Measurements from ENCODE around the gene FRS2. TPM values are rescaled to one million over a fixed set of nuclear protein-coding genes. Genes with fewer than 3 reads are reported as not detected.

Gene FRS2
- total RNA-seq, 1 donor from 2014 or later = 37.7 TPM

DNA sequence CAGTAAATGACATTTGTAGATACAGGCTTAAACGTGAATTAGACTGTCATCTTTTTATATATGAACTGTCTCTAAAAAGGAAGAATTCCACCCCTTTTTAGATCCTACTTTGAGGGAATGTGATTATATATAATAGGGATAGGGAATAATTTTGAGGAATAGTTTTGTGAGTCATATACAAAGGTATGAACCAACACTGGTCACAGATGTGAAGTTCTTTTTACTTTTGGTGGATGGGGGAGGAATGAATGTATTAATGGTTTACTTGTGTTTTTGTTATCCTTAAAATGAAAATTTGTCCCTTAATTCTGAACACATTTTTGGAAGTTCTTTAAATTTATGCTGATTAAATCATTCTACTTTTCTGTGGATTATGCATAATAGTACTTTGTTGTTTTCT is 30.4 kb downstream of the FRS2 start:
- peaks cover 0 to 18% of the 10 kb centered on the region in 2 donors for H3K4me1 ChIP-seq
- TF ChIP-seq, protein P1, sequence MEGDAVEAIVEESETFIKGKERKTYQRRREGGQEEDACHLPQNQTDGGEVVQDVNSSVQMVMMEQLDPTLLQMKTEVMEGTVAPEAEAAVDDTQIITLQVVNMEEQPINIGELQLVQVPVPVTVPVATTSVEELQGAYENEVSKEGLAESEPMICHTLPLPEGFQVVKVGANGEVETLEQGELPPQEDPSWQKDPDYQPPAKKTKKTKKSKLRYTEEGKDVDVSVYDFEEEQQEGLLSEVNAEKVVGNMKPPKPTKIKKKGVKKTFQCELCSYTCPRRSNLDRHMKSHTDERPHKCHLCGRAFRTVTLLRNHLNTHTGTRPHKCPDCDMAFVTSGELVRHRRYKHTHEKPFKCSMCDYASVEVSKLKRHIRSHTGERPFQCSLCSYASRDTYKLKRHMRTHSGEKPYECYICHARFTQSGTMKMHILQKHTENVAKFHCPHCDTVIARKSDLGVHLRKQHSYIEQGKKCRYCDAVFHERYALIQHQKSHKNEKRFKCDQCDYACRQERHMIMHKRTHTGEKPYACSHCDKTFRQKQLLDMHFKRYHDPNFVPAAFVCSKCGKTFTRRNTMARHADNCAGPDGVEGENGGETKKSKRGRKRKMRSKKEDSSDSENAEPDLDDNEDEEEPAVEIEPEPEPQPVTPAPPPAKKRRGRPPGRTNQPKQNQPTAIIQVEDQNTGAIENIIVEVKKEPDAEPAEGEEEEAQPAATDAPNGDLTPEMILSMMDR (IDR thresholded peaks at IDR 0.05) = no peak
- no peaks in the 10 kb centered on the region for H3K9me3 ChIP-seq
- DNase-seq (ENCODE audit: low spot score in 2 of 2) = no peak
- H3K4me3 ChIP-seq = no peak overlapping the region
- H3K36me3 ChIP-seq = no peaks in the 10 kb centered on the region
- H3K27me3 ChIP-seq = no peaks in the 10 kb centered on the region
- intact Hi-C loops (cut with DNase I) = no loop called here
- H3K27ac ChIP-seq = no peak overlapping the region

DNA sequence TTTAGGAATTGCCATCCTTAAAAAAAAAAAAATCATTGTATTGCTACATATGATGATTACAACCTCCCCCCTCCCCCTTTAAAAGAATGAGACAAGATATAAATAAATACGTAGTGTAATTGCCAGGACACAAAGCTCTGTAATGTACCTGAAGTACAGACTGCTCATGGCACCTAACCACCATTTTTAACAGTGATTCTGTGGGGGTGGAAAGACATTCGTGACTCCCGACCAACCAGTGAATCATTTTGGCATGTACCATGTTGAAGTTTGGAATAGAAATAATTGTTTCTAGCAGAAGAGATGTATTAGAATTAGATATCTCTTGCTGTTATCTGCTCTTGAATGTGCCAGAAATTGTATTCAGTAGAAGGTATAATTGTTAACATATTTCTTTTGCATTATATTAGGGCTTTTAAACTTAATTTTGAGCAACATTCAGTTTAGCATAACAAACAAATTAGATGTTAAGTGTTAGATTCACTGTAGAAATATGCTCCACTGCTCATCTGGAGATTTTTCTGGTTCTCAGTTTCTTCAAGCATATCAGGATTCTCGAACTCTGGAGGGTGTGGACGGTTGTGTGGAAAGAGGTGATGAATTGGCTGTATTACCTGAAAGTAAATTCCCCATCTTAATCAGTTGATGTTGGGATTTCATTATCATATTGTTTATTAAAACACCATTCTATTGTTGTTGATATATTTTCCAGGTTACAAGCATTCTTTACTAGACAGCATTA is 31.1 kb downstream of the FRS2 start:
- Histone ChIP-seq H3K4me3 (no peak overlapping the region), H3K9me3 (no peaks in the 10 kb centered on the region), H3K27me3 (no peaks in the 10 kb centered on the region), H3K27ac (no peak overlapping the region), H3K4me1 (peaks cover 0 to 19% of the 10 kb centered on the region in 2 donors), H3K36me3 (no peaks in the 10 kb centered on the region)
- TF ChIP-seq, protein P1 (IDR thresholded peaks at IDR 0.05) = no peak
- intact Hi-C loops (cut with DNase I) = no loop called here
- DNase-seq (ENCODE audit: low spot score in 2 of 2) = no peak

DNA sequence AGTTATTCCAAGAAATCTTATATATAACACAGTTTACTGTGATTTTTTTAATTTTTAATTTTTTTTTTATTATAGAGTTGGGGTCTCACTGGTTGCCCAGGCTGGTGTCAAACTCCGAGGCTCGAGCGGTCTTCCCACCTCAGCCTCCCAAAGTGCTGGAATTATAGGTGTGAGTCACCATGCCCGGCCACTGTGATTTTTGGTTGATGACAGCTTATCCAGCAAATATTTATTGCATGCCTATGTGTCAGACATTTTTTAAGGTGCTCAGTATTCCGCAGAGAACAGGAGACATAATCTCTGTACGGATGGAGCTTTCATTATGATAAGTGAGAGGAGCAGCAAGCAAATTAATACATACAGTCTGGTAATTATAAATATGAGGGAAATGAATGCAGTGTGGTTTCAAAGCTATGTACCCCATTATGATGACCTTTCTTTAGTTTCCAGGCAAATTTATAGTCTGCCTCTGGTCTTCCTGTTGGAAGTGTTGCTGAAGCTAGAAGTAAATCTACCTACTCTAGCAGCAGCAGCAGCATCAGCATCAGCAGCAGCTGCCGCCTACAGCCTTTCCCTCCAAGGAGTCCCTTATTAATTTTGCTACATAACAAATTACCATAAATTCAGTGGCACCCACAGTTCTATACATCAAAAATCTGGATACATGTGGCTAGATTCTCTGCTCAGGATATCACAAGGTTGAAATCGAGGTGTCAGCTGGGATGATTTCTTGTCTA is 32.3 kb downstream of the FRS2 start:
- Histone ChIP-seq H3K4me3 (no peak overlapping the region), H3K27ac (no peak overlapping the region), H3K36me3 (no peaks in the 10 kb centered on the region), H3K9me3 (no peaks in the 10 kb centered on the region), H3K4me1 (peaks cover 0 to 17% of the 10 kb centered on the region in 2 donors), H3K27me3 (no peaks in the 10 kb centered on the region)
- intact Hi-C loops (cut with DNase I) = no loop called here
- no peak for DNase-seq (ENCODE audit: low spot score in 2 of 2)
- TF ChIP-seq, protein P1 (IDR thresholded peaks at IDR 0.05) = no peak

DNA sequence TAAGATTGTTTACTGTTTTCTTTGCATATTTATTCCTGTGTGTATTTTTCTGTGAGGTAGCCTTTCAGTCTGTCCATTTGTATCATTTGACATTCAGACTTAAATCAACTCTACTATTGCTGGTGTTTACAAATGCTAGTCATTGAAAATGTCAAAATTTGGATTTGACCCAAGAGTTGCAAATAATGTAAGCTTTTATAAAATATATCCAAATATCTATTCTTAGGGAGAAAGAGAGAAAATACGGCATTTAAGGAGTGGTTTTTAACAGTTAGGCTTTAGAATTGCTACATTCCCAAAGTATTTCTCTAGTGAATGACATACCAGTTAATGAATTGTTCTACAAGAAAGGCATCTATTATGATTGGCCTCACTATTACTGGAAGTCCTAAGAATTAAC is 37.9 kb downstream of the FRS2 start:
- Histone ChIP-seq H3K36me3 (no peaks in the 10 kb centered on the region), H3K27ac (no peak overlapping the region), H3K9me3 (no peaks in the 10 kb centered on the region), H3K27me3 (no peaks in the 10 kb centered on the region), H3K4me1 (peaks cover 0 to 23% of the 10 kb centered on the region in 2 donors), H3K4me3 (no peak overlapping the region)
- intact Hi-C loops (cut with DNase I) = no loop called here
- TF ChIP-seq, protein P1 (IDR thresholded peaks at IDR 0.05) = no peak
- DNase-seq (ENCODE audit: low spot score in 2 of 2) = no peak

DNA sequence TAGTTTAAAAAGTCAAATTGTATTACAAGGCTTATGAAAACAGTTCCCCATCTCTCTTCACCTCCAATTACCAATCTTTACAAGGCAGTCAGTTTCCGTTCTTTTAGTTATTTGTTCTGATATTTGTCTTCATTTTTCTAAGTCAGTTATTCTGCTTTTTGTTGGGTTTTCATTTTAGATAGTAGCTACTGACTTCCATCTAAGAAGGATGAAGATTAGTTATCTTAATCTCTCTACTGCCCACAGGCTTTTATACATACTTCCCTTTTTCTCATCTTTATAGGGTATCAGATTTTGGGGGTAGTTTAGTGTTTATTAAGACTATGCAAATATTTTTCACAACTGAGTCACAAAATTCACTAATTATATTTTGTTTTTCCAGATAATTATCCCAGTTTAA is 38.4 kb downstream of the FRS2 start:
- no peaks in the 10 kb centered on the region for H3K9me3 ChIP-seq
- peaks cover 0 to 26% of the 10 kb centered on the region in 2 donors for H3K4me1 ChIP-seq
- TF ChIP-seq, protein P1 (IDR thresholded peaks at IDR 0.05) = no peak
- H3K27me3 ChIP-seq = no peaks in the 10 kb centered on the region
- intact Hi-C loops (cut with DNase I) = no loop called here
- no peak overlapping the region for H3K27ac ChIP-seq
- no peaks in the 10 kb centered on the region for H3K36me3 ChIP-seq
- no peak overlapping the region for H3K4me3 ChIP-seq
- DNase-seq (ENCODE audit: low spot score in 2 of 2) = no peak

Measured in ascending aorta (tissue), 2 donors.